B cell (primary cell): ENCODE results near the gene PLSCR3. TPM values are rescaled to one million over a fixed set of nuclear protein-coding genes. Genes with fewer than 3 reads are reported as not detected.

Experiments
- ATAC-seq: fragments of 200-7000 bp; cut with Tn5 transposase; one replicate; pipeline ENCODE4 v1.10.0; 2021; ENCODE audit warnings: low read depth, mild to moderate bottlenecking, moderate number of reproducible peaks, moderate library complexity
- CTCF ChIA-PET: fragments of 350-600 bp; sonication (Branson Sonifier 250); formaldehyde crosslinking; loops from one replicate; lab custom pipeline; 2021; ENCODE audit warnings: antibody characterized with exemption, inconsistent platforms; lab: Charles Lee
- POLR2A ChIA-PET: fragments of 350-600 bp; sonication (Branson Sonifier 250); formaldehyde crosslinking; loops from one replicate; lab custom pipeline; 2021; ENCODE audit warnings: antibody characterized with exemption; lab: Charles Lee
- DNase-seq: peaks from one replicate; pipeline ENCODE4 v3.0.0; 2013
- H2AFZ ChIP-seq: 2 replicates; pipeline ENCODE4 v1.6.1; 2012; ENCODE audit warnings: mild to moderate bottlenecking, low read depth, low read length; ENCODE audit not compliant: insufficient read depth, poor library complexity, severe bottlenecking
- H3K27ac ChIP-seq, 2 donors: 1 replicate in 1 of 2; 2 replicates in 1 of 2; pipeline ENCODE4 v1.5.1; 2012 to 2013; ENCODE audit warnings: low read length in 2 of 2, mild to moderate bottlenecking in 2 of 2, moderate library complexity in 1 of 2
- H3K27me3 ChIP-seq, 4 experiments: fragments of 200-600 bp in 1 of 4; sonication (generic) in 1 of 4; replicated peaks in 1 of 4; 1 replicate in 2 of 4; 2 replicates in 2 of 4; pipeline versions ENCODE4 v1.6.1 to v1.7.0; 2013 to 2016; ENCODE audit warnings: low read length in 3 of 4, mild to moderate bottlenecking in 2 of 4, mixed read lengths in 1 of 4, moderate library complexity in 1 of 4; ENCODE audit not compliant: insufficient read depth in 4 of 4, control insufficient read depth in 3 of 4; ENCODE audit errors: control extremely low read depth in 1 of 4
- H3K36me3 ChIP-seq, 2 experiments: replicated peaks in 1 of 2; 1 replicate in 1 of 2; 2 replicates in 1 of 2; pipeline versions ENCODE4 v1.6.1 to v1.7.1; 2013; ENCODE audit warnings: low read length in 1 of 2; ENCODE audit not compliant: insufficient read depth in 2 of 2, control insufficient read depth in 1 of 2; ENCODE audit errors: control extremely low read depth in 1 of 2, extremely low read depth in 1 of 2
- H3K4me1 ChIP-seq, 2 donors: fragments of 200-600 bp in 1 of 2; sonication (generic) in 1 of 2; 1 replicate in 1 of 2; 2 replicates in 1 of 2; pipeline versions ENCODE4 v1.5.1 to v1.6.1; 2013 to 2017; ENCODE audit warnings: low read length in 2 of 2; ENCODE audit not compliant: control insufficient read depth in 2 of 2, insufficient read depth in 2 of 2
- H3K4me2 ChIP-seq: replicated peaks from 2 replicates; pipeline ENCODE3; 2012; ENCODE audit warnings: mild to moderate bottlenecking, low read depth, low read length; ENCODE audit not compliant: poor library complexity, severe bottlenecking
- H3K4me3 ChIP-seq, 5 experiments: fragments of 200-600 bp in 1 of 5; sonication (generic) in 1 of 5; 1 replicate in 3 of 5; 2 replicates in 2 of 5; pipeline versions ENCODE4 v1.5.1 to v1.7.0; 2011 to 2016; ENCODE audit warnings: low read length in 4 of 5, mild to moderate bottlenecking in 4 of 5, low read depth in 2 of 5, control low read depth in 1 of 5, moderate library complexity in 1 of 5; ENCODE audit not compliant: insufficient read depth in 1 of 5; ENCODE audit errors: control extremely low read depth in 1 of 5, extremely low read depth in 1 of 5
- H3K79me2 ChIP-seq: fragments of 200-600 bp; sonication (generic); one replicate; pipeline ENCODE4 v1.6.0; 2016; ENCODE audit warnings: low read length; ENCODE audit not compliant: control insufficient read depth, insufficient read depth
- H3K9ac ChIP-seq: fragments of 200-600 bp; sonication (generic); 2 replicates; pipeline ENCODE4 v1.6.1; 2017; ENCODE audit warnings: mild to moderate bottlenecking, low read length, moderate library complexity
- H3K9me3 ChIP-seq, 3 donors: one replicate each; pipeline versions ENCODE4 v1.6.1 to v1.7.1; 2013; ENCODE audit warnings: low read length in 2 of 3; ENCODE audit not compliant: control insufficient read depth in 2 of 3, insufficient read depth in 1 of 3; ENCODE audit errors: control extremely low read depth in 1 of 3
- H4K20me1 ChIP-seq: 2 replicates; pipeline ENCODE4 v1.6.0; 2012; ENCODE audit warnings: mild to moderate bottlenecking, low read length; ENCODE audit not compliant: insufficient read depth, control insufficient read depth, poor library complexity, severe bottlenecking
- H3K27ac Mint-ChIP-seq: one replicate; pipeline ENCODE4 v1.8.0; 2021; ENCODE audit warnings: mixed read lengths
- H3K27me3 Mint-ChIP-seq: one replicate; pipeline ENCODE4 v1.8.0; 2021; ENCODE audit warnings: mixed read lengths
- H3K4me1 Mint-ChIP-seq: one replicate; pipeline ENCODE4 v1.8.0; 2021; ENCODE audit warnings: mixed read lengths
- H3K4me3 Mint-ChIP-seq: one replicate; pipeline ENCODE4 v1.8.0; 2021; ENCODE audit warnings: mixed read lengths
- H3K9me3 Mint-ChIP-seq: one replicate; pipeline ENCODE4 v1.8.0; 2022; ENCODE audit warnings: mixed read lengths; ENCODE audit not compliant: insufficient read depth
- CTCF ChIP-seq: fragments of 200-600 bp; IDR thresholded peaks from one replicate; pipeline ENCODE4 v1.8.0; 2022; ENCODE audit warnings: antibody characterized with exemption, mild to moderate bottlenecking
- EZH2 ChIP-seq: IDR thresholded peaks from 2 replicates; pipeline ENCODE4 v1.6.1; 2012; ENCODE audit warnings: borderline replicate concordance, low read depth, mild to moderate bottlenecking, moderate library complexity, low read length; ENCODE audit not compliant: insufficient read depth, poor library complexity, severe bottlenecking
- WGBS: methylation state at CpG from one replicate; pipeline ENCODE4 v1.1.5; 2013; ENCODE audit warnings: missing lambda C conversion rate; ENCODE audit not compliant: insufficient coverage; 5-methylcytosine and 5-hydroxymethylcytosine counted together
- intact Hi-C: fragments of 100-400 bp; cut with micrococcal nuclease; formaldehyde crosslinking; loops from one replicate; pipeline ENCODE4 v1.10.0; 2022
- polyA plus RNA-seq: library from polyadenylated mRNA; depleted of rRNA; stranded (reverse); fragments of >200 nt; gene quantifications from 2 replicates; pipeline ENCODE4 v1.2.3, GENCODE V29; 2012
- total RNA-seq, 2 donors: library from RNA; stranded (reverse); fragments of 120-200 nt in 1 of 2; gene quantifications; 1 replicate in 1 of 2; 2 replicates in 1 of 2; pipeline versions ENCODE4 v1.2.3 to v1.2.4, GENCODE V29; 2013 to 2022

The PLSCR3 gene
- total and polyA plus RNA-seq, 2 donors (not counting 1 experiment from before 2014, with no cell fraction given): 31.6 to 122 TPM

- H3K27ac Mint-ChIP-seq: peak overlapping the region; percentile 73
- peaks cover 0 to 37% of the 10 kb centered on the region in 2 experiments for H3K36me3 ChIP-seq
- no peaks in the 10 kb centered on the region for H3K27me3 Mint-ChIP-seq
- TF ChIP-seq EZH2 (no peak), CTCF (no peak)
- peak overlapping the region in 4 of 5 experiments; percentile 75 to 84 (median 82) for H3K4me3 ChIP-seq
- WGBS: 92% methylated on average over 24 of the region's 42 CpGs
- intact Hi-C loops: no loop called here
- peak overlapping the region; percentile 91 for H2AFZ ChIP-seq
- H3K4me1 Mint-ChIP-seq: peaks cover 12% of the 10 kb centered on the region
- ChIA-PET POLR2A (no interaction called here), CTCF (interaction anchor here (1.4 to 3.2 kb wide), 2 partner anchors 37 to 44 kb away, joined by 4 to 13 read pairs; partner anchors contain the start of gene TMEM95)
- H3K79me2 ChIP-seq: peaks cover 10% of the 10 kb centered on the region
- no peaks in the 10 kb centered on the region for H3K9me3 ChIP-seq
- H3K4me1 ChIP-seq: peaks cover 12 to 16% of the 10 kb centered on the region in 2 donors
- DNase-seq: peak; percentile 6
- H3K9me3 Mint-ChIP-seq: no peaks in the 10 kb centered on the region
- H3K4me3 Mint-ChIP-seq: peak overlapping the region; percentile 89
- no peak for ATAC-seq
- H3K4me2 ChIP-seq: peak overlapping the region; percentile 75
- no peaks in the 10 kb centered on the region for H3K27me3 ChIP-seq
- H3K27ac ChIP-seq: peak overlapping the region in 1 of 2 donors; percentile 83
- no peaks in the 10 kb centered on the region for H4K20me1 ChIP-seq
- H3K9ac ChIP-seq: peak overlapping the region; percentile 88
Observed at GRCh38 chr17:7392696-7393612, 1.4 kb downstream of the PLSCR3 start.

- H3K9ac ChIP-seq: no peak overlapping the region
- intact Hi-C loops: no loop called here
- ATAC-seq (no peak), DNase-seq (no peak)
- H3K36me3 ChIP-seq: peaks cover 0 to 37% of the 10 kb centered on the region in 2 experiments
- H3K27me3 ChIP-seq: no peaks in the 10 kb centered on the region
- H2AFZ ChIP-seq: no peak overlapping the region
- Mint-ChIP-seq H3K27me3 (no peaks in the 10 kb centered on the region), H3K27ac (no peak overlapping the region), H3K4me3 (no peak overlapping the region), H3K4me1 (peaks cover 12% of the 10 kb centered on the region), H3K9me3 (no peaks in the 10 kb centered on the region)
- H3K27ac ChIP-seq: no peak overlapping the region
- peaks cover 10% of the 10 kb centered on the region for H3K79me2 ChIP-seq
- no peaks in the 10 kb centered on the region for H3K9me3 ChIP-seq
- CTCF ChIA-PET: no interaction called here
- peaks cover 12 to 16% of the 10 kb centered on the region in 2 donors for H3K4me1 ChIP-seq
- no peaks in the 10 kb centered on the region for H4K20me1 ChIP-seq
- WGBS: 76% methylated on average over 2 of the region's 2 CpGs
- no peak overlapping the region for H3K4me3 ChIP-seq
- POLR2A ChIA-PET: no interaction called here
- TF ChIP-seq EZH2: no peak
- no peak for TF ChIP-seq CTCF
- no peak overlapping the region for H3K4me2 ChIP-seq
Observed at GRCh38 chr17:7391307-7391706, 3.0 kb downstream of the PLSCR3 start.
